LNCaP clone FGC (cell line): ENCODE results near the gene STAT5B.

Experiments
- DNase-seq: peaks from one replicate; pipeline ENCODE4 v3.0.0-alpha.2; 2011; ENCODE audit warnings: low read depth
- H3K4me3 ChIP-seq: 2 replicates; pipeline ENCODE4 v1.5.1; 2011; ENCODE audit warnings: mild to moderate bottlenecking, low read depth, low read length, control low read depth
- TF ChIP-seq, protein P1 (sequence below): IDR thresholded peaks from 2 replicates; pipeline ENCODE4 v1.5.1; 2012; ENCODE audit warnings: mild to moderate bottlenecking; ENCODE audit not compliant: control insufficient read depth, insufficient read depth; ENCODE audit errors: extremely low read depth

Gene STAT5B

DNA sequence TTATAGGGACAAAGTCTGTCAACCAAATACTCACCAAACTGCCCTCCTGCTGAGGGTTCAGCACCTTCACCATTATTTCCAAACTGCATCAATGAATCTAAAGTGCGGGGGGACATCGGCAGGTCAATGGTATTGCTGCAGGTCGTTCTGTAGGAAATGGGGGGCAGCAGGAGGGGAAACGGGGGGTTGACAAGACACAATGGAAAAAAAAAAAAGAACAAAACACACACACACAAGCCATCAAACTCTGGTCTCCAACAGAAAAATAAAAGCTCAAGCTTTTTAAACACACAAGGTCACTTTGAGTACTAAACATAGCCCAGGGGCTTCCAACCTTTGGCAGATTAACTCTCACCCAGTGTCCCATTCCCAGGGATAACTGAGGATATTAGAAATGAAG, 40.6 kb upstream of the STAT5B start:
- TF ChIP-seq, protein P1, sequence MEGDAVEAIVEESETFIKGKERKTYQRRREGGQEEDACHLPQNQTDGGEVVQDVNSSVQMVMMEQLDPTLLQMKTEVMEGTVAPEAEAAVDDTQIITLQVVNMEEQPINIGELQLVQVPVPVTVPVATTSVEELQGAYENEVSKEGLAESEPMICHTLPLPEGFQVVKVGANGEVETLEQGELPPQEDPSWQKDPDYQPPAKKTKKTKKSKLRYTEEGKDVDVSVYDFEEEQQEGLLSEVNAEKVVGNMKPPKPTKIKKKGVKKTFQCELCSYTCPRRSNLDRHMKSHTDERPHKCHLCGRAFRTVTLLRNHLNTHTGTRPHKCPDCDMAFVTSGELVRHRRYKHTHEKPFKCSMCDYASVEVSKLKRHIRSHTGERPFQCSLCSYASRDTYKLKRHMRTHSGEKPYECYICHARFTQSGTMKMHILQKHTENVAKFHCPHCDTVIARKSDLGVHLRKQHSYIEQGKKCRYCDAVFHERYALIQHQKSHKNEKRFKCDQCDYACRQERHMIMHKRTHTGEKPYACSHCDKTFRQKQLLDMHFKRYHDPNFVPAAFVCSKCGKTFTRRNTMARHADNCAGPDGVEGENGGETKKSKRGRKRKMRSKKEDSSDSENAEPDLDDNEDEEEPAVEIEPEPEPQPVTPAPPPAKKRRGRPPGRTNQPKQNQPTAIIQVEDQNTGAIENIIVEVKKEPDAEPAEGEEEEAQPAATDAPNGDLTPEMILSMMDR: no peak
- DNase-seq: no peak
- H3K4me3 ChIP-seq: no peak overlapping the region

DNA sequence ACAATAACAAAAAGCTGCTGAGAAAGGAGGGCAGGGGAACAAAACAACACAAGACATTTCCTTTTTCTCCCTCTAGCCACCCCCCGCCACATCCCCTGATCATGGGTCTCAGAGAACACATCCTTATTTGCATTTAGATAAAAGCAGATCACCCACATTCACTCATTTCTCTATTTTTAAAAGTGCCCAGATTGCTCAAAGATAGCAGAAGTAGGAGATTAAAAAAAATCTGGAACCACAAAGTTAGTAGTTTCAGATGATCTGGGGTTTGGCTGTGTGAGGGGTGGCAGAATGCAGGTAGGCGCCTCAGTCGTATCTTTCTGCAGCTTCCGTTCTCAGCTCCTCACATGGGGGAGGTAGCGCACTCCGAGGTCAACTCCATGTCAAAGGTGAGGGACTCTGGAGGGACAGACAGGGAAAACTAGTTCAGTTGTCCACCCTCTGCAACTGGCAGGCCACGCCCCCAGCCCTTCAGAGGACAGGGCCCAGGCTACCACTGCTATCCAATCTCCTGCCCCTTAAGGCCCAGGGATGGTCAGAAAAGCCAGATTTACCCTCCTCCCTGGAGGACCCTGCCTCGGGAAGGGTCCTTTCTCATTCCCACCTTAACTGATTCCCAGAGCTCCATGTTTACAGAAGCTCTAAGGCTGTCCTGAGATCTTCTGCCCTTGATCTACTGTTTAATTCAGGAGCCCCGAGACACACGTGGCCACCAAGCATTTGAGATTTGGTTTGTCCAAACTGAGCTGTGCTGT, 39.4 kb upstream of the STAT5B start:
- no peak for DNase-seq
- TF ChIP-seq, protein P1: no peak
- H3K4me3 ChIP-seq: no peak overlapping the region

DNA sequence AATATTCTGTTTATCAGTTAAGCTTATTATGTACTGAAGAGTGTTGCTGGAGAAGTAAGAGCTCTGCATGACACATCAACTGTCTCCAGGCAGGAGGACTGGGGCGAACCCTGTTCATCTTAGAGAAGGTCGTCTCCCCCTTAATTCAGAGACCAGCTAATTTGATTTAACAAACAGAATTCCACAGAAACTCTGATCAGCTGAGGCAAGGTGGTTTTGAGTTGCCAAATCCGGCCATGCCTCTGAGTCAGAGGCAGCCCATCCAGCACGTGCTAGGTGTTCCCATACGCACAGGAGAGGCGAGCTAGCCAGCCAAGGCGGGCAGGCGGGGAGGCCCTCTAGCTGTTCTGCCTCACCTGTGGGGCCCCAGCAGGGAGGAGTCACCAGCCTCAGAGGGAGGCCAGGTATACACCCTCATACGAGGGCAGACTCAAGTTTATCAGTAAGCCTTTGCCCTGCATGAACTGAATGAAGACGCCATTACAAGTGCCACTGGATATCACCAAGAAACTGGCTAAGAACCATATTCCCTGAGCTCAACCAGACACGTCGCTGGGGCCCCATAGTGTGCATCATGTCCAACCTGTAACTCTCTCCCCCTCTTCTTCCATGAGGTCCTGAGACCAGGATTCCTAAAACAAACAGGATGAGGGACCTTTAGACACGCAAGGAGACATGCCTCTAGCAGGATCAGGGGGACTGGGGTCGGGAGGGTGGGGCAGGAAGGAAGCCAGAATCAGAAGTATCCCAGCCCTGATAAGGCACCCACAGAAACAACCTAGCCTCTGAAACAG, 37.8 kb upstream of the STAT5B start:
- H3K4me3 ChIP-seq: no peak overlapping the region
- TF ChIP-seq, protein P1: no peak
- no peak for DNase-seq

DNA sequence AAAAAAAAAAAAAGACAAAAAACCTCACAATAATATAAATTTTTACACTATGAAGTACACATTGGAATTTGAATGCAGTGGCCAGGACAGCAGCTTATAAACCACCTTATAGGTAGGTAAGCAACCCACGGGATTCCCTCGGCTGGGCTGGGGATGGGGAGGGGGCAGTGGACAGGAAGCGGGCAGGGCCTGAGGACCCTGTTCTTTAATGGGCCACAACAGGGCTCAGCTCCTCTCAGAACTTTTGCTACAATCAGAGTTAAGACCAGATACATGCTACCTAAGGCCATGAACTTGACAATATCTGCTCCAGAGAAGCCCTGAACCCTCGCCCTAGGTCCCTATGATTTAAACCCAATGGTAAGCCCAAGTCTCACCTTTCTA, 37.2 kb upstream of the STAT5B start:
- H3K4me3 ChIP-seq: no peak overlapping the region
- DNase-seq: no peak
- TF ChIP-seq, protein P1: no peak

DNA sequence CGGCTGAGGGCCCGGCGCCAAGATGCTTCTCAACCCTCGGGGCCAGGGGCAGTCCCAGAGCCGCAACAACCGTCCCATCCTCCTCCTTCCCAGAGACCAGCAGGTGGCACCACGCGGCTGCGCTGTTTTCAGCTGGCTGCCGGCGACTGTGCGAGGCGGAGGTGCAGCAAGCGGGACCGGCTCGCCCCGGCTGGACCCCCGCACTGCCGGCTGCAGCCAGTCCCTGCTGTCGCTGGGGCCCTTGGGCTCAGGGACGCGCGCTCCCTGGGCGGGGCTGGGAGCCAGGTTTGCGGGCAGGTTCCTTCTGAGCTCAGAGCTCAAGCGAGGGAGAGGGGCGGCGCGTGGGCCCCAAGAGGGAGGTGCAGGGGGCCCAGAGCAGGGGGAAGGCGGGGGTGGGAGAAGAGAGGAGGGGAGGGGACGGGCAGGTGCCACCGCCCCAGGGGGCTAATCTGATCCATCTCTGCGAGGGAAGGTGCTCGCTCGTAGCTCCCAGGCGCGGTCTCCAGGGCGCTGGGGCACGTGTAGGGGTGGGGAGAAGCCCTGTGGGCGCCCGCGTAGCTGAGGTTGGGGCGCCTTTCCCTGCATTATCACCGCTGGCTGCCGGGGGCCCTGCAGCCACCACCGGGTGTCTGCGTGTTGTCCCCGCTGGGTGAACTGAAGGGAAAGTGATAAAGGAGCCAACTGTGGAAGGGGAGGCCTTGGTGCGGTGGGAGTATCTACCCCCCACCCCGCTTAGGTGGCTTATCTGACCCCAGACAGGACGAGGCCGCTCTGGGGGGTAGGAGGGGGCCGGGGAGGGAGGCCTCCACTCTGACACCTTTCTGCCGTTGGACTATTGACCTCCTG, 36.3 kb upstream of the STAT5B start:
- H3K4me3 ChIP-seq: no peak overlapping the region
- peak; percentile 18 for DNase-seq
- TF ChIP-seq, protein P1: peak; percentile 94

DNA sequence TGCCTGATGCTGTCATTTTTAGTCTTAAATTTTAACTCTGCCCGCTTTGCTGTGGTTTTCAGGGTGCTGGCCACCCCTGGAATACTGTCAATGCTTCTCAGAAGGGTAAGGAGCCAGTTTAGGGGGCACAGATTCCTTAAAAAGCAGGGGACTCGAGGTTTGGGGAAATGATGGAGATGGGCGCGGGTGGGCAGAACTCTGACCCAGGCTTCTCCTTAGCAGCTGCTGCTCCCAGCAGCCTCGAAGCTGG, 35.8 kb upstream of the STAT5B start:
- DNase-seq: no peak
- H3K4me3 ChIP-seq: no peak overlapping the region
- TF ChIP-seq, protein P1: no peak
